AG20443 (cell line): ENCODE data around the gene NMRK1.
A peak's percentile ranks its signal among the peaks of the same experiment; 100 is the strongest.

ENCODE experiments used
- DNase-seq: peaks from one replicate; pipeline ENCODE4 v3.0.0; 2012; ENCODE audit warnings: low spot score, mixed read lengths

The NMRK1 gene

DNA sequence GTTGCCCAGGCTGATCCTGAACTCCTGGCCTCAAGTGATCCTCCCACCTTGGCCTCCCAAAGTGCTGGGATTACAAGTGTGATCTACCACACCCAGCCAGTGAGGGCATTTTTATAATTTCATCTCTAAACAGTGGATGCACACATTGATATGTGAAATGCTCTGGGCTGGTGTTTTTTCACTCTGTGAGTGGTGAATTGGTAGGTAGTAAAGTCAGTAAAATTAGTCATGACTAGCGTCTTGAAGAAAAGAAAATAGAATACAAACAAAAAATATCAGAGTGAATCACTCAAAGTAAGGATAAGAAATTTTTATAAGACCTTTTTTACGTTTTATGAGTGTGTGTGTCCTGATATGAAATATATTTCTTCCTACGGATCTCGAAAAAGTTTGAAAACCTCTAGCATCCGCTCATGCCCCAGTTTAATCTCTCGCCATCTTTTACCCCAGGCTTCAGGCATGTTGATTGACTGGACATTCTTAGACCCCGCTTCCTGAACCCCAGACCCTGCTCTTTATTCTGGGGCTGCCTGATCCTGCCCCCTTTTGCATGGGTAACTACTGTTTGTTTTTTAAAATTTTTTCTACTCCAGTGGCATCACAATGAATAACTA, 14.3 kb upstream of the NMRK1 start:
- DNase-seq = no peak

- no peak for DNase-seq
These were observed 13.1 kb upstream of the NMRK1 start for GRCh38 chr9:75101004-75101588.

DNA sequence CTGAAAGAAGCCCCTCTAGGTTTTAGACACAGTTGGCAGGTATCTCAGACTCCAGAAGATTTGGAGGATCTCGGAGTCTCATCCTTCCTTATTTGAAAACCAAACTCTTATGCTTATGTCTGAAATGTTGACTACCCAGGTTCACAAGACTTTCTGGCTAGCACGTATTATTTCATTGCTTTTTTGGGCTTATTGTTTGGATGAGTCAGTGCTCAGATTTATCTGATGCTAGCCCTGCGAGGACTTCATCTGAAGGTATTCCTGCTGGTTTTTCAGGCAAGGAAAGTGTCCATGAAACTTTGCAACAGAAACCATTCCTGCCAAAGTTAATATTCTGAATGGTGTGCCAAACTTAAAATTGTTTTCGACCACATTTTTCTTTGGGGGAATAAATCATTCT, 8.8 kb upstream of the NMRK1 start:
- no peak for DNase-seq

DNA sequence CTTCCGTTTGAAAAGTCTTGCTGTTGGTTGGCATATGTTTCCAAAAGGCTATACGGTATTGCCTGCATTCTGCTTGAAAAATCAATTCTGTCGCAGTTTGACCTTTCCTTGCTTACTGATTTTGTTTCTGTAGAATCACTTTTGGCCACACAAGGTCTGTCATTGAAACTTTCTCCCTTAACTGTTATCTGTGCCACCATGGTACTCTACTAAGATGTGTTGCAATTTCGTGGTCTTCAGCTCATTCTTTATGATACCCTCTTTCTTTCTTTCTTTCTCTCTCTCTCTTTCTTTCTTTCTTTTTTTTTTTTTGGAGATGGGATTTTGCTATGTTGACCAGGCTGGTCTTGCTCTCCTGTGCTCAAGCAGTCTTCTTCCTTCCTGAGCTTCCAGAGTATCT, 4.8 kb upstream of the NMRK1 start:
- no peak for DNase-seq

DNA sequence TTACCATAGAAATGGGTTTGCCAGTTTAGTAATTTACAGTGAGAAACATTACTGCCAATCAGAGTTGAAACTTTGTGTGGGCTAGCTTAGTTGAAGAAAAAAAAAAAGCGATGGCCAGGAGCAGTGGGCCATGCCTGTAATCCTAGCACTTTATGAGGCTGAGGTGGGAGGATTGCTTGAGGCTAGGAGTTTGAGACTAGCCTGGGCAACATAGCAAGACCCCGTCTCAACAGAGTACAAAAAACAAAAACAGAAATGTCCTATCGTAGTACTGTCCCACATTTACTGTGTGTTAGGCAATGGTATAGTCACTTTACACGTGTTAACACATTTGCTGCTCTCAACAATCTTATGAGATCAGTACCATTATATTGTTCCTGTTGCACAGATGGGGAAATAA, 2.6 kb upstream of the NMRK1 start:
- DNase-seq = no peak

DNA sequence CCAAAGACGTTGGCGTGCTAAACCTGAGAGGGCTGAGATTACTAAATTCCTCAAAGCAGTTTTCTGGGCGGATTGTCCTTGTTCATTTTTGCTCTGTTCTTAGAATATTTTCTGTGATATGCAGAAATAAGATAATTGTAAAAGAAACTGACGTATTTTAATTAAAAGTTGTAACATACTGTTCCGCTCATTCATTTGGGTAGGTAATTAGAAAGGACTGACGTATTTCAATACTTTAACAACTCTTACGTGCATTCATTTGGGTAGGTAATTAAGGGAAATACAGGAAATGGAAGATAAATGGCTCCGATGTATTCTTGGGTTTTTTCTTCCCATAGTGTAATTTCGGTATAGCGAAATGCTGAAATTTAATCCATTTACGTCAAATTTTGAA, 1.4 kb upstream of the NMRK1 start:
- DNase-seq = no peak

DNA sequence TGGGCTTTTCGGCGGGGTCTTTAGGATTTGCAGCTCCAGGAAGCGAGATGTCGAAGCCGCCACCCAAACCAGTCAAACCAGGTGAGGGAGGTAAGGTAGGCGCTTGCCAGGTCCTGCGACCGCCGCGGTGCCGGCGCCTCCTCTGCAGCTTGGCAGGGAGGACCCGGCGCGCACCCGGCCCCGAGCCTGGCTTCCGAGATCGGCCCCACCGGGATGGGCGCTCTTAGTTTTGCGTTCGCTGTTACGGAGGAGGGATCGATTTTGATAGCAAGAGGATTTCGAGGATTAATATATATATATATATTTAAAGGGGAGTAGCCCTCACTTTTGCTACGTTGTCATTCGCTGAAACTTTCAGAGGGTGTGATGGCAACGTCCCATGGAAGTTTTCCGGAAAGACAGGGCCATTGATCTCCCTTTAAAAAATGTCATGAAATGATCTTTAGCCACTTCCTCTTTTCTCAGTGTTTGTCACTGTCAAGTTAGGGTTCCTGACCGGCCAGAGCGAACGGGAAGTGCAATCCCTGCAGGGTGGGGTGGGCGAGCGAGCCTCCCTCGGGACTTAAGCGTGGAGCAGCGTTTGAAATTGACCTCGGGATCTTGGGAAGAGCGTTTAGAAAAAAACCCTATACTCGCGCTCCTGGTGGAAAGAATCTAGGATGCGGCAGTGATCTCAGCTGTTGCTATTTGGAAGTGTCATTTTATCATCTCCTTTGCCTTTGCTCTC, 854 bp upstream of the NMRK1 start:
- peak; percentile 75 for DNase-seq

- DNase-seq = peak; percentile 54
These were observed 599 bp downstream of the NMRK1 start for GRCh38 chr9:75087289-75087823.

DNA sequence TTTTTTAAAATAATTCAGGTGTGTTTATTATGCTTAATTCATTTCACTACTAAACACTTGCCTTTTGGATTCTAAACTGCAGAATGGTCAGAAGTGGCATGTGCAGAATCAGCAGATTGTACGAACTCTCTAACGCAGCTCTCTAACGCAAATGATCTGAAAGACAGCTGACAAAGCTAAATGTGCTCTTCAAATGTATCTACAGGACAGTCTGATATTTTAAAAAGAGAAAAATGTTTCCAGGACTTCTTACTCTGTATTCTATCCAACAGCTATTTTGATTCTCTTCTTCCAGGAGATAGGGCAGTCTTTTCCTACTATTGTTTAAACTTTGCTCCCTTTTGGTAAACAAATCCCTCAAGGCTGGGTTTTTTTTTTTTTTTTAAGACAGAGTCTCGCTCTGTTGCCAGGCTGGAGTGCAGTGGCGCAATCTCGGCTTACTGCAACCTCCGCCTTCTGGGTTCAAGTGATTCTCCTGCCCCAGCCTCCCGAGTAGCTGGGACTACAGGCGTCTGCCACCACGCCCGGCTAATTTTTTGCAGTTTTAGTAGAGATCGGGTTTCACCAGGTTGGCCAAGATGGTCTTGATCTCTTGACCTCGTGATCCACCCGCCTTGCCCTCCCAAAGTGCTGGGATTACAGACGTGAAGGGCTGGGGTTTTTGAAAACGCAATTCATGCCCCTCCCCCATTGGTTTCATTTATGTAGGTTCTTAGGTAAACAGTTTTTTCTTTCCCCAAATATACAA, 1.2 kb downstream of the NMRK1 start:
- no peak for DNase-seq

DNA sequence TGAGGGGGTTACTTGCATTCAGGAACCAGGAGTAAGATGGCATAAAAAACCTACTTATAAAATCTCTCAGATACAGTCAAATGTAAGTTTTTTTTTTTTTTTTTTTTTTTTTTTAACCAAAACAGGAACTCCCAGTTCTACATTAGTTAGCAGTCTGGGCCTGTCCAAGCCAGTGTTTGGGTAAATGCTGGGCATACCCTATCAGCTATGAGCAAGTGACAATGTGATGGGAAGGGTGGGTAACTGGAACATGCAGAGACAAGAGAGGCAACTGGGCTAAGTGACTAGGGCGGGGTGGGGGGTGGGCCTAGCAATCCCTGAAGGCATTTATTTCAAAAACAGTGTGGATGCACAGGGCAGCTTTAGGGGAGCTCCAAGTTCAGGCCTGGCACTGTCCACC, 2.3 kb downstream of the NMRK1 start:
- no peak for DNase-seq

DNA sequence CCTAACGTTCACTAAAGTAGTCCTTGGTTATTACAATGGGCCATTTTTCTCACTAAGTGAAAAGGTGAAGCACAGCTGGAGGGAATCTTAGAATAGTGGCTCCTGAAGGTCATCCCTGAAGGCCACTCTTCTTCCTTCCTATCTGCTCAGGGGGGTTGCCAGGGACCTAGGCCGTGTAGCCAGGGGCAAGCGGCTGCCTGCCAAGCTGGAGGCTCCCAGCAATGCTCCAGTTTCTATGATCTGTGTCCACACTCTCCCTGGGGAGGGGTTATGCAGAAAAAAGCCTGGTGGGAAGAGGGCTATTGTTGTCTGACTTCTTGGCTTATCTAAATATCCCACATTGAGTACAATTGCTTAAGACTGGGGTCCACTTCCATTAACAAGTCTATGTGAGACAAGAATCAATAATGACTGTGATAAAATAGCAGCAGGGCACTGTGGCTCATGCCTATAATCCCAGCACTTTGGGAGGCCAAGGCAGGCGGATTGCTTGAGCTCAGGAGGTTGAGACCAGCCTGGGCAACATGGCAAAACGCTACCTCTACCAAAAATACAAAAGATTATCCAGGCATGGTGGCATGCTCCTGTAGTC, 3.8 kb downstream of the NMRK1 start:
- no peak for DNase-seq

DNA sequence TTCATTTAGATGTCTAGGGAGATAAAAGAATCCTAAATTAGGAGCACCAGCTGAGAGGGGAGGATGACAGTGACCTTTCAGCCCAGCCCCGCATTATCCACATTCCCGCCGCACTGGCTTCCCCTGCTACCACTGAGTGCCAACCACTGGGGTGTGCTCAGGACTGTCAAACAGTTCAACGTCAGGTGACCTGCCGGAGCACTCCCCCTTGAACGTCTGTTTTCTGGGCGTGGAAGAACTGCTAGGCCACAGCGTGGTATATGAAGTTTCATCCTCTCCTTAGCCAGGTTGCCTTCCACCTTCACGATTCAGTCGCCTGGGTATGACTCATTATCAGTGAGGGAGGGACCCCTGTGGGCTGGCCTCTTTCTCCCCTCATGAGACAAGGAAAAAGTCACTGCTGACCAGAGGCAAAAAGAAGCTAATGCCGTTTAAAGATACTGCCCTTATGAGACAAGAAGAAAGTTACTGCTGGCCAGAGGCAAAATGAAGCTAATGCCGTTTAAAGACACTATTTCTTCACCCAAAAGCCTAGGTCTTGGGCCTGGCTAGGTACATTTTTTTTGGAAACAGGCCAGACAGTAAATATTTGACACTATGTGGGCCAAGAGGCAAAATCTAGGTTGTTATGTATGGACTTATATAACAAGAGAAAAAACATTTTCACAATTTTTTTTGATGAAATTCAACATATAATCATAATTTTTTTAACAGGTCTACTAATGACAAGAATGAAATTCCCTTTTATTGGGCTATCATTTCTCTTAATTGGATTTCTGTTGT, 4.6 kb downstream of the NMRK1 start:
- DNase-seq = no peak

- DNase-seq = no peak
These were observed 6.3 kb downstream of the NMRK1 start for GRCh38 chr9:75081632-75082031.

- no peak for DNase-seq
These were observed 15.1 kb downstream of the NMRK1 start for GRCh38 chr9:75072895-75073294.

GRCh38 chr9:75071530-75072122, 16.3 kb downstream of the NMRK1 start:
- no peak for DNase-seq

GRCh38 chr9:75069171-75069570, 18.8 kb downstream of the NMRK1 start:
- DNase-seq = no peak

DNA sequence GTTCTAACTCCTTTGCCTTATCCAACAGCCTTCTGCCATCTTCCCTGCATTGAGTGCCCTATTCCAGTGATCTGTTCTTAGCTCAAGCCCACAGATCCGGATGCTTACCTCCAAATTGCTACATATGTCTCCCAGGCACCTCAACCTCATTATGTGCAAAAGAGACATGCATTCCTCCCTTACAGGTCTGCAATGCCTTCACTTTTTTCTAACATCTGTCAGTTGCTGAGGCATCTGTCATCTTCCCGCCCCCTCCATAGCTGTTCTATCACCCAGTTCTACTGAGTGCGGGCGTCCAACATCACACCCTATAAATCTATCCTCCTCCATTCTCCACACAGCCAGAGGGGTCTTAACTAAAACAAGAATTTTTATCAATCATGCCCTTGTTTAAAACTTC, 20.1 kb downstream of the NMRK1 start:
- DNase-seq = no peak

- DNase-seq = no peak
These were observed 22.4 kb downstream of the NMRK1 start for GRCh38 chr9:75065510-75065909.

DNA sequence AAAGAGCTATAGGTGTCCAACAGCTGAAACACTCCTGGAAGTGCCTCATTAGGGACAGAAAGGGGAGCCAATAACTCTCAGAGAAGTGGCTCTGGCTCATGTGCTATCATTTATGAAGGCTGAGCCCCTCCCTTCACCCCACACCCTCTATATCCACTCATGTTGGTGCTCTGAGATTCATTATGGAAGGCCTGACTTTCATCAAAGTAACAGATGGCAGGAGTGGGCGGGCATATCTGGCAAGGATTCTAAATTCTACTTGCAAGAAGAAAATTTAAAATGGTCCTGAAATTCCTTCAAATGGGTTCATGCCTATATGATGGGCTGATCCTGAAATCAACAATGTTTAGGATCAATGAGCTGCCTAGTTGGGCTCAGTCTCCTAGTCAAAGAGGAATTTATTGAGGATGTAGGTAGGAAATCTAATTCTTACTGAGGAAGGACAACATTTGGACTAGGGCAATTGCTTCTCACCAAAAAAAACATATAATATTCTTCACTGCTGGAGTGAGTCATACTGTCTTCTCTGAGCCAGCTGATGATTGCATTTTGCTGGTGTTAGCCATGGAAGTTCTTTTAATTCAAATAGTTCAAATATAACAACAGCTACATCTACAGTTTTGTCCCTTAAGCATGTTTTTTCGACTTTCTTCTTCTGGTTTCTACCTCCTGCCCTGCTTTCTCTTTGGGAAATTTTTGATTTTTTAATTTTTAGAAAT, 23.5 kb downstream of the NMRK1 start:
- DNase-seq = peak; percentile 81

GRCh38 chr9:75063556-75064305, 24.2 kb downstream of the NMRK1 start:
- no peak for DNase-seq
